Subcutaneous adipose tissue (tissue), 4 donors: ENCODE measurements around the gene CDH23. TPM values are rescaled to one million over a fixed set of nuclear protein-coding genes. Genes with fewer than 3 reads are reported as not detected.

ENCODE experiments used
- total RNA-seq, 4 donors: library from RNA; depleted of rRNA; stranded (reverse); fragments of >200 nt; gene quantifications; one replicate each; pipeline ENCODE4 v1.1.0, GENCODE V29; 2016
- TF ChIP-seq, protein P1 (sequence below): fragments of 450-650 bp; IDR thresholded peaks from one replicate; pipeline ENCODE4 v1.5.1; 2016; ENCODE audit warnings: low read depth, mild to moderate bottlenecking, control low read depth, antibody characterized with exemption, moderate library complexity

Gene CDH23
- total RNA-seq, 4 donors from 2014 or later: 14.3 to 74.8 (median 24.1) TPM

DNA sequence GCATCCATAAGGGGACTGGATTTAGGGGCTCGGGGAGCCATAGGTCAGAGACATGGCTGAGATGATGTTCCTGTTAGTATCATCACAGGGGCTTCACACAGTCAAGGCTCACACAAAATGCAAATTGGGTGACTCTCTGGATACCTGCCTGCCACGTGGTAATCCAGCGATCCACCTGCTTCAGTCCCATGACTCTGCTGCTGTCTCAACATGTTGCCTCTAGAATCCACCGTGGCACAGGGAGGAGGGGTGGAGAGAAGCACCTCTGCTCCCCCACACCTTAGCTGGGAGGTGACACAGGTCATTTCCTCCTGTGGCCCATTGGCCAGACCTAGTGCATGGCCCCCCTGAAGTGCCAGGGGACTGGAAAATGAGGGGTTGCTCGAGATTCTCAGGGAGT, 83.1 kb downstream of the CDH23 start:
- TF ChIP-seq, protein P1, sequence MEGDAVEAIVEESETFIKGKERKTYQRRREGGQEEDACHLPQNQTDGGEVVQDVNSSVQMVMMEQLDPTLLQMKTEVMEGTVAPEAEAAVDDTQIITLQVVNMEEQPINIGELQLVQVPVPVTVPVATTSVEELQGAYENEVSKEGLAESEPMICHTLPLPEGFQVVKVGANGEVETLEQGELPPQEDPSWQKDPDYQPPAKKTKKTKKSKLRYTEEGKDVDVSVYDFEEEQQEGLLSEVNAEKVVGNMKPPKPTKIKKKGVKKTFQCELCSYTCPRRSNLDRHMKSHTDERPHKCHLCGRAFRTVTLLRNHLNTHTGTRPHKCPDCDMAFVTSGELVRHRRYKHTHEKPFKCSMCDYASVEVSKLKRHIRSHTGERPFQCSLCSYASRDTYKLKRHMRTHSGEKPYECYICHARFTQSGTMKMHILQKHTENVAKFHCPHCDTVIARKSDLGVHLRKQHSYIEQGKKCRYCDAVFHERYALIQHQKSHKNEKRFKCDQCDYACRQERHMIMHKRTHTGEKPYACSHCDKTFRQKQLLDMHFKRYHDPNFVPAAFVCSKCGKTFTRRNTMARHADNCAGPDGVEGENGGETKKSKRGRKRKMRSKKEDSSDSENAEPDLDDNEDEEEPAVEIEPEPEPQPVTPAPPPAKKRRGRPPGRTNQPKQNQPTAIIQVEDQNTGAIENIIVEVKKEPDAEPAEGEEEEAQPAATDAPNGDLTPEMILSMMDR: no peak

DNA sequence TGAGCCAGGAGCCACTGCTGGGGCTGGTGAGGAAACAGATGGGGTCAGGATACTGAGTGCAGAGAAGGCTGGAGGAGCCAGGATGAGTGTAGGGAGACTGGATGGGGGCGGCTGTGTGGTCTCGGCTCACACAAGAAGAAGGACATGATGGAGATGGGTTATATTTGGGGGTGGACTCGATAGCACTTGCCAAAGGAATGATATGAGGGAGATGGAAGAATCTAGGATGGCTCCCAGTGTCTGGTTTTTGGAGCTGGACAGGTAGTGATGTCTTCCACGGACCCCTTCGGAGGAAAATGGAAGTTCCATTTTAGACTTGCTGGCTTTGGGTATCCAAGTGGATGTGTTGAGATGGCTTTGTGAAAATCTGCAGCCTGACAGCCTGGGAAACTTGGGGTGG, 83.9 kb downstream of the CDH23 start:
- TF ChIP-seq, protein P1: no peak

DNA sequence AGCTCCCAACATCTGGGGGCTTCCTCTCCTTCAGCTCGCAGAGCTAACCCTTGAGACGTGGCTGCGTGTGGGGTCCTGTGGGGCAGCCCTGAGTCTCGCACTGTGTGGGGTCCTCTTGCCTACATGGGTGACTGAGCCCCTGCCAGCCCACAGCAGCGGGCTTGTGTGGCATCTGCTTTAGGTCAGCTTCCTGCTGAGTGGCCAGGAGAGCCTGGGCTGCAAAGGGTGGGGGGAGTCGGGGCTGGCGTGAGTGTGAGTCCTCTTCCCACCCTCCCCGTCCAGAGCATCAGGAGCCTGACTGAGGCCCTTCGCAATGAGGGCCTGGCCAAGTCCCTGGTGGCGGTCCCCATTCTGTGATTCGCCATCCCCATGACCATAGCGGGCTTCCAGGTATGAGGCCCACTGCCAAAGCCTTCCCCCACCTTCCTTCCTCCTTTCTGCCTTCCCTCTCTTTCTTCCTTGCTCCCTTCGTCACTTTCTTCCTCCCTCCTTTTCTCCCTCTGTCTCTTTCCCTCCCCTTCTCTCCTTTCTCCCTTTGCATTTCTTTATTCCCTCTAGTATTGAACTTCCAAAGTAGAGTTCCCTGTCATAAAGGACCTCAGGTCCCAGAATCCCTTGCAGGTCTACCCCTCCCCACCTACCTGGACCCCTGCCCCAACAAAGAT, 85.2 kb downstream of the CDH23 start:
- TF ChIP-seq, protein P1: no peak

DNA sequence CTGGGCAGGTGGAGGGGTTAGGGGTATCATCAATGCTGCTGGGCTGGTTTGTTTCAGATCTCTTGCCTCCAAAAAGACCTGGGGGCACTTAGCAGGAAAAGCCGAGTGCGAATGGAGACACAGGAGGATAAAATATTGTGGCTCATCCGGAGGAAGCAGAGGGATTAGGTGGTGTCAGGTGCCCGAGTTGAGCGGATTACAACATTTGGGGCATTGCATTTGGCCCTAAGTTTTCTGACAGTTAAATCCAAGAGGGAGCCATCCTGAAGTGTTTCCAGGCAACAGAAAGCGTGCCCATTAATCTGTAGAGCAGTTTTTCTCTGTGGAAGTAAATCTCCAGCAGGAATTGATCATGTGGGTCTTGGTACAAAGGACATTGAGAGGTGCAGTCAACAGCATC, 85.9 kb downstream of the CDH23 start:
- TF ChIP-seq, protein P1: no peak

DNA sequence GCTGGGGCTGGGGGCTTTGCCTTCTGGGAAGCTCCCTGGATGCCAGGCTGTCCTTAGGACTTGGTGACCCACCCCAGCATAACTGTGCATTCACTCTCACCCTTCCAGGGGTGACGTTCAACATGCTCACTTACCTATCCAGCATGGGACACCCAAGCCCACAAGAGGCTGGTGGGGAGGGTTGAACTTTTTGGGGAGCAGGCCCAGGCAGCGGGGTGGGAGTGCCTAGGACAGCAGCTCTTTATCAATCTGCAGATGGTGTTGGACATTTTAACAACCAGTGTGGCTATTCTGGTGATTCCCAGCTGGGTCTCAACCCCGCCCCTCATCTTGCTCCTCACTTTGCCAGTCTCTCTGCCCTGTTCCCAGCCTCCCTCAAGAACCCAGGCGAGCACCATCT, 86.4 kb downstream of the CDH23 start:
- TF ChIP-seq, protein P1: no peak

DNA sequence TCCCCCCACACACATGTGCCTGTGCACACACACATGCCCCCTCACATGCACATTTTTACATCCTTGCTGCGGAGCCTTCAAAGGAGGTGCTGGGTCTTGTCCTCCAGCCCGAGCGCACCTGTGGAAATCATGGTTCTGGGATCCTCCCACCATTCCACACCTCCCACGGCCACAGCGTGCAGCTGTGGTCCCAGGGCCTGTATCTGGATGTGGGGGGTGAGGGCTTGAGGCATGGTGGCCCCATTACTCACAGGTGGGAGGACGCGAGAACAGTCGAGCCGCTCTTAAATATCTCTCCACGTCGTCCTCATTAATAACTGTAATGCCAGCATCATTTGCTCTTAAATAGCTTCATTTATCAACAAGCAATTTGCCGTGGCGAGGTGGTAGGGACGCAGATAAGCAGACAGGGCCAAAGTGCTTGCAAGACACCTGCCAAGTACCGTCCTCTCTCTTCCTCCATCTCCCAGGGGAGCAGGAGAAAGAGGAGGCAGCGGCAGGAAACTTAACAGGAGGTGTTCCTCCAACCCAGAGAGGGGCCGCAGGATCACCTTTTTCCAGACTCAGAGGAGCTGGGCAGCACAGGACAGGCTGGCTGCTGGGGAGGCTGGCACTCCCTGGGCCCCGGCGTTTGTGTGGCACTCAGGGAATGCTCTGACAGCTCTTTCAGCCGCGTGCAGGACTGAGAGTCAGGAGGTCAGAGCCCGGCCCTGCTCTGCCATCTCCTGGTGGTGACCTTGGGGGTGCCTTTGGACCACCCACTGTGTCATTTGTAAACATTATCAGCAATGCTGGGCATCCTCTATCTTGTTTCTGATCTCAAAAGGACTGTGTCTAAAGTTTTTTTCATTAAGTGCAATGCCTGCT, 87.4 kb downstream of the CDH23 start:
- TF ChIP-seq, protein P1: no peak

DNA sequence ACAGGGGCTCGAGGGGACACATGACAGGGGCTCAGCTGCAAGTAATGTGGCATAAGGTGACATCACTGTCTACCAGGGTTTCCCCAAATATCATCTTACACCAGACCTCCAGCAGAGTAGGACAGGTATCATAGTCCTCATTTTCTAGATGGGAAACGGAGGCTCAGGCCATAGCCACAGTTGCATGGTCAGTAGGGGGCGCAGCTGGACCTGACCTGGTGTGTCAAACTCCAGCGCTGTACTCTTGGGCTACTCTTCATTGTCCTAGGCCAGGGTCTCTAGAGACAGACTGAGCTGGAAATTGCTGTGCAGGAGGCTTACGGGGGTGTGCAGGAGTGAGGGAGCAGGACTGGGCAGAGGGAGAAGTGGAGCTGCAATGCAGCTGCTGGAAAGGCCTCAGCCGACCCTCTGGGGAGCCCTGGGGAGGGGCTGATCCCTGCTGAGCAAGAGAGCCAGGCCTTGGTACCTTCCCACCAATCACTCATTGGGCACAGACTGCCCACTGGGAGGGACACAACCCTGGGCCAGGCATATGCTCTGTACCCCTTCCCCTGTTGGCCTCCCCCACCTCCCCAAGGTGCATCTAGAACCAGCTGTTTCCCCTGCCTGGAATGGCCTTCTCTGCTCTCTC, 89.9 kb downstream of the CDH23 start:
- TF ChIP-seq, protein P1: no peak
